Measurements from ENCODE around the gene IRS4.

The IRS4 gene

DNA sequence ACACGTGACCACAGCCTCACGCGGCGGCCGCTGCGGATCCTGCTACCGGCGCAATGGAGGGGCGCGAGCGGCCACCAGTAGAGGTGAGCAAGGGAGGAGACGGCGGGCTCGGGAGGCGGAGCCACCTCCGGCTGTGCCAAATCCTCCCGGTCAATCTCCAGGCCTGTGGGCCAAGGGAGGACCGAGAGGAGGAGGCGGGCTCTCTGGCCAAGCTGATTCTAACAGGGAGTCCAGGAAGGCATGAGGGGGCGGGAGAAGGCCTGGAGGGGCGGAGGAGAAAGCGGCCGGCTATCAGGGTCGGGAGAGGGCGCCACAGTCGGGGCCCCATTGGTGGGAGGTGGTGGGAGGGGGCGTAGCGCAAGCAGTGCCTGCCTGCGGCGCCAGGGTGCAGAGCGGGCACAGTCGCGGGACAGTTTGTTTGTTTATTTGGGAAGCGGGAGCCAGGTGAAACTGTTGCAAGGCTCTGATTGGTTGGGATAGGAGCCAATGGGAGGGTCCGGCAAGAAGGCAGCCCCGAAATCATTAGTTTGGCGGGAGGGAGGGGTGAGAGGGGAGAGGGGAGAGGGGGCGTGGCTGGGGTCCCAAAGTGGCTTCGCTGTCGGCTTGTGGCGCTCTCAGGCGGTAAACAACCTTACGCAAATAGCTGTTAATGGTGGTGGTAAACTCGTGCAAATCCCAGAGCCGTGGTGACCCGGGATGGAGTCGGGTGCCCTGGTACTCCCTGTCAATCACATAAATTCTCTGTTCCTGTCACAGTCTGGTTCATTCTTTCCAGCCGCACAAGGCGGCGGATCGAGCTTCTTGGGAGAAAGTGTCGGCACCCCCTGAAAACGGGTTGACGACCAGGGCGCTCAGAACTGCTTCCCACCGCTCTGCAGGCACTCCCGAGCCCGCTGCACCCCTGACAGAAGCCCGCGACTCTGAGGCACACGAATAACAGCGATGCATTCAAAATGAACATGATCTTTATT lies at the start of gene IRS4:
Gene IRS4 (minus strand): TSS at position 55 of the 971 bp plus-strand sequence.
- no peak for DNase-seq (ENCODE audit: low read depth, low spot score)

DNA sequence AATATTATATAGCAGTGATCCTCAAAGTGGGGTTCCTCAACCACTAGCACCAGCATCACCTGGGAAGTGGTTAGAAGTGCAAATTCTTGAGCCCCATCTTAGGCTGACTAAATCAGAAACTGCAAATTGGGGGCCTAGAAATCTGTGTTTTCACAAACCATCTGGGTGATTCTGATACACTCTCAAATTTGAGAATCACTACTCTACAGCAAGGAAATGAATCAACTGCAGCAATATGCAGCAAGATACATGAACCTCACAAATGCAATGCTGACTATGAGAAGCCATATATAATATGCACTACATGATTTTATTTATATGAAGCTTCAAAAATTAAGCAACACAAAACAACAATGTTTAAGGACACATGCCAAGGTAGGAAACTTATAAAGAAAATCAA lies 36.2 kb upstream of the IRS4 start:
- DNase-seq (ENCODE audit: low read depth, low spot score): no peak

DNA sequence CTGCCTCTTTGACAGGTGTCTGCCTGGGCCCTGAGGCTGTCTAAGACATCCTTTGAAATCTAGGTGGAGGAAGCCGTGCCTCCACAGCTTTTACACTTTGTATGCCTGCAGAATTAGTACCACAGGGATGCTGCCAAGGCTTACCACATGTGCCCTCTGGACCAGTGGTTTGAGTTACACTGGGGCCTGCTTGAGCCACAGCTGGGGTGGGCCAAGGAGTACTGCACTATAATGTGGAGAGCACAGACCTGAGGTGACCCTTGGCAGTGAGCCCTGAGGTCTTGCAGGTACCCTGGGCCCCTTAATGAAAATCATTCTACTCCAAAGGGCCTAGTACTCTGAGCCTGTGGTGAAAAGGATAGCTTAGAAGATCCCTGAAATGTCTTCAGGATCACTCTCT lies 27.2 kb upstream of the IRS4 start:
- DNase-seq (ENCODE audit: low read depth, low spot score): no peak

DNA sequence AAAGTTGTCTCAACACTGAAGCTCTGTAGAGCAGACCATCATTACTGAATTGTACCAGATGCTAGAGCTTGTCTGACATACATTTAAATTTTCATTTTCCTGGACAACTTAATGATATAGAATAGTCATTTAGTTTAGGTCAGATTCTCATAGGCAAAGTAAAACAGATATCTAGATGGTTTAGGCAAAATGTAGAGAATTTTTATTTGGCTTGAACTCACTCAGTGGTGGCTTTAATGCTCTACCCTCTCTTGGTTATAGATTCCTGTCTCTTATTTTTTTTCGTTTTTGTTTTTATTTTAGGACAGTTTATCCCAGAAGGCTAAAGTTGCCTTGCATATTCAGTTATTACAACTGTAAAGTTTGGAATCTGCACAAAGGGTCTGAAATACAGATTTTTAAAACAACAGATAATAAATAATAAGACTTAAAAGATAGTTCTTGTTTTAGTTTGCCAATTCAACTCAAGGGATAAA lies 4.0 kb upstream of the IRS4 start:
- no peak for DNase-seq (ENCODE audit: low read depth, low spot score)

DNA sequence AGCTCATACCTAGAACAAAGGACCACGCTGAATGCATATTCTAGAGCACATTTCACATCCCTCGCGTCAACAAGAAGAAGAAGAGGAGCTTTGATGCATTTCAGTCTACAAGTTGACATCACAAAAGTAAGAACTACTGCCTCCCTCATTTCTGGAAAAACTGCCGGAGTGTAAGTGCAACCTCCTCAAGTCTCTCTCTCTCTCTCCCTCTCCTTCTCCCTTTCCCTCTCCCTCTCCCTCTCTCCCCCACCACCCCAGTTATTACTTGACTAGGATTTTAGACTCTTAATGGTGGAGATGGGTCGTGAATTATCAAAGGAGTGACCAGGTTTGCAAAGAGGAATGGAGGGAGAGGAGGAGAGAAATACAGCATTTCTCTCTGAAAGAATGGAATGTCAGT lies 1.4 kb upstream of the IRS4 start:
- DNase-seq (ENCODE audit: low read depth, low spot score): no peak

DNA sequence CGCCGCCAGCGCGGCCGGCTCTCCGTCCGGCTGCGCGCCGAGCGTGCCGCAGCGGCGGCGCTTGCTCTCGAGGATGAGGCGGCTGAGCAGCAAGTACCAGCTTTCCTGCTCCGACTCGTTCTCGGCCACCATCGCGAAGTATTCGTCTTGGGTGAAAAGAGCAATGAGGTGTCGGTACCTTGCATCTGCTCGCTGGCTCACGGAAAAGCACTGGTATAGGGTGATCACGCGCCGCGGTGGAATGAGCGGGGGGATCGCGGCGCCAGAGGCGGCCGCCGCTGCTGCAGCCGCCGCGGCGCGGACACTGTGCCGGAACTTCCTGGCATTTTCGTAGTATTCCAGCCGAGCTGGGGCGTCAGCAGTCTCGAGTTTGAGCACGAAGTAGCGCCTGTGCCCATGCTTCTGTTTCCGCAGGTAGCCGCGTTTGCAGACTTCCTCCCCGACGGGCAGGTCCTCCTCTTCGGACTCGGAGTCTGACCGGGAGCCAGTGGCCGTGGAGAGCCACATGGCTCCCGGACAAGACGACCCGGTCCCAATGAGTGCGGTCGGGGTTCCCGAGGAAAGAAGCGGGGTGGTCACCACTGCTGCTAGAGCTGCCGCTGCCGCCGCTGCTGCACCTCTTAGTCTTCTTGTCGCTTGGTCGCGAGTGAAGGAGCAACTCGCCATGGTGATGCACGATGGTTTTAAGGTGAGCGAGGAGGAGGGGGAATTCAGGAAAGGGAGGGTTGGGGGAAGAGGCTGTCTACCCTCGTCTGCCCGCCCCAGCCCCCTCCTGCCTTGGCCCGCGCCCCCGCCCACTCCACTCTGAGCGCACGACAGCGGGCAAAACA lies 469 bp downstream of the IRS4 start:
- no peak for DNase-seq (ENCODE audit: low read depth, low spot score)

DNA sequence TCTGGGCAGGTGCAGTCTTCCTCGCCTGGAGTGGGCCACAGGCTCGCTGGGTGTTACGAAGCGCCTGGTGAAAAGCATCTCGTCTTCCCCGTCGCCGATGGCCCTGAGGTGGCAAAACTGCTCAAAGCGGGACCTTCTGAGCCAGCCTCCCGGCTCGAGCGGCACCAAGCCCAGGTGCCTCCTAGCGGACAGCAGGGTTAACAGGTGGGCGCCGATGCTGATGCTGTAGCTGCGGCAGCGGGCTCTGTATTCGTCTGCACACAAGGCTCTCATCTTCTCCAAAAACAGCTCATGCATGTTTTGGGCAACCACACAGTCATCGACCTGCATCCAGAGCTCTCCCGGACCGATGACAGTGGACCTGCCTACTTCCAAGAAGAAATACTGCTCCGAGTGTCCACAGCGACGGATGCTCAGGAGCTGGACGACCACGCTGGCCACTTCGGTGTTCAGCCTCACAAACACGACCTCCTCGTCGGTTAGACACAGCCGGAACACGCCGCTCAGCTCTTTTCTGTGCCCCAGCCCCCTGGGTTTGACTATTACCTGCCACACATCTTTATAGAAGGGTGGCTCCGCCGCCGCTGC lies 1.2 kb downstream of the IRS4 start:
- DNase-seq (ENCODE audit: low read depth, low spot score): no peak

DNA sequence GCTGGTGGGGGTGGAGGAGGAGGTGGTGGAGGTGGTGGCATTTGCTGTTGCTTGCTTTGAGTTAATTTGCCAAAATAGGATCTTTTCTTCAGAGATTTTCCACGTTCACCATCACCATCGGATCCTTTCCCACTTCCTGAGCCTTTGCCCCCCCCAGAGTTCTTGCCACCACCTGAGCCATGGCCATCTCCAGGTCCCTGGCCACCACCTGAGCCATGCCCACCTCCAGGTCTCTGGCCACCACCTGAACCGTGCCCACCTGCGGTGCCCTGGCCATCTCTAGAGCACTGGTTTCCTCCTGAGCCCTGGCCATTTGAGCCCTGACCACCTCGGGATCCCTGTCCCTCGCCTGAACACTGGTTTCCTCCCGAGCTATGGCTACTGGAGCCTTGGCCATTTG lies 1.9 kb downstream of the IRS4 start:
- no peak for DNase-seq (ENCODE audit: low read depth, low spot score)

DNA sequence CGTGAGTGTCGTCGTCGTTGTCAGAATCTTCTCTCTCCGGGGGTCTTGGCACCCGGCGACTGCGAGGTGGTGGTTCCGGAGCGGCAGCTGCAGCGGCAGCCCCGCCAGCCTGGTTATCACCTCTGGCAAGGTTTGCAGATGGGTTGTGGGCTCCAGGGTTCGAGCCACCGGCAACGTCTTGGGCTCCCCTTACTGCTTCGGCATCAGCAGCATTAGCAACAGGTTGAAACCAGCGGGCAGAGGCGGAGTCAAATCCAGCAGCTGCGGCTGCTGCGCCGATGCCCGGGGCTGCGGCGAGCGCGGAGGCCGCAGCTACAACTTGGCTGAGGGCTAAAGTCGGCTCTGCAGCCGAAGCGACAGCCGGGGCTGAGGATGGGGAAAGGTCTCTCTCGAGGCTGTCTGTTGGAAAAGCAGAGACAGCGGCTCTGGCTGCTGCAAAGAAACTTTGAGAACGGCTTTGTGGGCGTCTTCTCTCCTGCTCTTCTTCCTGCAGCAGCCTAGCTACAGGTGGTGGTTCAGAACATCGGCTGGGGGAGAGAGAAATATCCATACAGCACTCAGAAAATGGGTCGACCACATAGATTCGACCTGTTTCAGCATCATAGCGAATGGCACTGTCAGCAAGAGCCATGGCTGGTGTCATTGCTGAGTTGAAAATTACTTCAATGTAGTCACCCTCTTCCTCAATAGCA lies 3.6 kb downstream of the IRS4 start:
- no peak for DNase-seq (ENCODE audit: low read depth, low spot score)

DNA sequence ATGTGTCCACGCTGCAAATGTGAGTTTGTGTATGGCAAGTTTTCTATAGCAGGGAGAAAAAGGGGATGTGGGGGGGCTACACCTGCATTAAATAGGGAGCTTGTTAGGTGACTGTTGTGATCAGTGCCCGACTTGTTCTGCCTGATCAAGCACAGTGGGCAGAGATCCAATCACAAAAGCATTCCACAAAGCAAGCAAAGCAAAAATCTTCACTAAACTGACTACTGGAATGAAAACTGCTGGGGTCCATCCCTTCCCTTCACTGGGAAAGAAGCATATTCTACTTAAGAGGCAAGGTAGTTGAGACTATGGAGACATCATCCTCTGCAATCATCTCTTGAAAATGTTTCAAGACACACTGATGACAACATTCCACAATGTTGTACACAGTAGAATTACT lies 5.2 kb downstream of the IRS4 start:
- DNase-seq (ENCODE audit: low read depth, low spot score): no peak

DNA sequence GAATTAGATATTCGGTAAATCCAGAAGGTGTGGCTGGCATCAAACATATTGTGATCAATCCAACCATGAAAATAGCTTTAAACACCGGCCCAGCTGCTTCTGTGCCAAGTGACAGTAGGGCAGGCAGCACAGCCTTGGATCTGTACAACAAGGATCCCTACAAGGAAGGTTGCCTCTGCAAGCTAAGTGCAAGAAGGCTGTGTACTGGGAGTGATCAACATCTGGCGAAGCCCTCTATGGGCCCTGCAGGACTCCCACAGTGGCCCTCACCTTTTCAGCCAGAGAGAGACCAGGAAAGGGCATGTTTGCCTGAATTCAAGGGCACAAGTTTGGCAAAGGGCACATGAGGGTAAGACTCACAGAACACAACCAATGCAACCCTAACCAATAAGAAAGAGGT lies 9.6 kb downstream of the IRS4 start:
- DNase-seq (ENCODE audit: low read depth, low spot score): no peak

DNA sequence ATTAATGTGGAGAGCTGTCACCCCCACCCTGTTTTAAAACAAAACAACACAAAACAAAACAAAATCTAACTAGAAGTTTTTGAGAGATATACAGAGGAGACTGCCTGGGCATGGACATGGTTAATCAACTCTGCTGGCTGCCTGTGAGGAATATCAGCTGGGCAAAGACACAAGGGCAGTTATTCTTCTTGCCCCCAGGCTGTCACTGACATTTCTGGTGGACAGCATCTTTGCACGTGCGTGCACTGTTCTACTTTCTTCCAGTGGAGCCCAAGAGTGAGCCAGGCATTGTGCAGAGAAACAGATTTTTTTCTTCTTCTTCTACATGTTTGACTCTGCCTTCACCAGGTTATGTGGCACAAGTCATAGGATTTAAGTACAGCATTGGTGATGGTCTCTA lies 13.8 kb downstream of the IRS4 start:
- no peak for DNase-seq (ENCODE audit: low read depth, low spot score)

DNA sequence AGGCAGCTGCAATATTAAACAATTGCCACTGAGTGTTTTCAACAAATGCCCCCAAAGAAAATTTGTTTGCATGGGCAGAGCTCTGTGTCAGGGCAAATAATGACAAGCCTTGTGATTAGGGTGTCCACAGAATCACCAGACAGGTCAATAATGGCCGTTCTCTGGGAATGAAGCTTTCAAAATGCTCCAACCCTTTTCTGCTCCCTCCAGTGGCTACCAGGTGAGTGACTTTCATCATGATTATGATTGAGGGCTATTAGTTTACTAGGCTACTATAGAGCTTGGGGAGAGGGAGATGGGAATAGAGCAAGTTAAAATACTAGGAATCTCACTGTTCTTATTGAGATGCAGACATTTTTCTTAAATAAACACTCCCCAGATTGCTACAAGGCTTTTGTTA lies 23.5 kb downstream of the IRS4 start:
- no peak for DNase-seq (ENCODE audit: low read depth, low spot score)

DNA sequence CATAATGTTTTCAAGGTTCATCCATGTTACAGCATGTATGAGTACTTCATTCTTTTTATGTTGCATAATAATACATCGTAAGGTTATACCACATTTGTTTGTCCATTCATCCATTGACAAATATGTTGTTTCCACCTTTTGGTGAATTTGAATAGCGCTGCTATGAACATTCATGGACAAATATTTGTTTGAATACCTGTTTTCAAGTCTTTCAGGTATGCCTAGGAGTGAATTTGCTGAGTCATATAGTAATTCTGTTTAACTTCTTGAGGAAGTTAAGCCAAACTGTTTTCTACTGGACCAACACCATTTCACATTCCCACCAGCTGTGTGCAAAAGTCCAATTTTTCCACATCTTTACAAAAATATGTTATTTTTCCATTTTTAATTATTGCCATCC lies 31.5 kb downstream of the IRS4 start:
- DNase-seq (ENCODE audit: low read depth, low spot score): no peak

DNA sequence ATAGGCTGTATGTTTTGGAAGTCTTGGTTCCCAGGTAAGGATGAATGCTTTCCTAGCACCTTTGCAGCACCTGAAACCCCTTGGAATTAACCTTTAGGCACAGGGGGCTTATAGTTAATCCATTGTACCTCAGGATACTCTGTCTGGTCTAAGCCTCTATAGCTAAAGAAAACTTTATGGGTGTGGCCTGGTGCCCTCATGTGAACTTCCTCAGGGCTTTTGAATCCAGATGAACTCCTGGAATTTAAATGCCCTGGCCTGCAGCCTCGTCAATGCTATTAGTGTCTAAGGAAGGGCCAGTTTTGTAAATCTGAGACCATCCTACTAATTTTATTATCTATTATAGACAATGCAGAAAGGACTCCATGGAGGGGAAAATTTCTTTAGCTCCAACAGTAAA lies 33.8 kb downstream of the IRS4 start:
- DNase-seq (ENCODE audit: low read depth, low spot score): no peak

DNA sequence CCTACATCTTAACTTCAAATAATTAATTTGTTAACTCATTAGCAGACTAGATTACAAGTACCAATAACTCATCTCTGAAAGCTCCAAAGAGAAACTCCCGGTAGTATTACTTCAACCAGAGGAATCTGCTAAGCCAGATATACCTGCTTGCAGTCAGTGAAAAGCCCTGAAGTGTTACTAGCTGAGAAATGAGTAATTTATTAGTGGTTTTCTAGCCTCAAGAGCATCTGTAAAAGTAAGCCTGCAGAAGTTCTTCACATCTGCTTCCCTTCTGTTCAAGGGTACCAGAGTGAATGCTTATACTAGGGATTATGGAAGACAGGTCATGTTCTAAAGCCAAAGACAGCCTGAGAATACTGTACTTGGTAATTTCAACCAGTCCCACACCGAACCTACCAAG lies 34.7 kb downstream of the IRS4 start:
- no peak for DNase-seq (ENCODE audit: low read depth, low spot score)

DNA sequence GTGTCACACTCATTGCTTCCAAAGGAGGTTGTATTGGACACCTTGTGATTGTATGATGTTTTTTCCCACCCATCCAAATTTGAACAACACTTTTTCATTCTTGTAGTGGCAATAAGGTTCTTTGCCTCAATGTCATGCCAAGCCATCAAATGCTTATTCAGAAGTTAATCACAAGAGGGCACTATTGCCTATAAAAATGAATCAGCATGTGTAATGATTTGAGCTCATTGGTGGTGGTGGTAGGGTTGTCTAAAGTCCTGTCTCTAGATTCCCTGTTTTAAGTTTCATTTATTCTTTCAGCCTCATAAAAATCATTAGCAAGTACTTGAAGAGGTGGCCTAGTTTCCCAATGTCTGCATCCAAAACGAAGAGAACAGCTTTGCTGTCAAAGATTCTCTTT lies 37.0 kb downstream of the IRS4 start:
- DNase-seq (ENCODE audit: low read depth, low spot score): no peak

DNA sequence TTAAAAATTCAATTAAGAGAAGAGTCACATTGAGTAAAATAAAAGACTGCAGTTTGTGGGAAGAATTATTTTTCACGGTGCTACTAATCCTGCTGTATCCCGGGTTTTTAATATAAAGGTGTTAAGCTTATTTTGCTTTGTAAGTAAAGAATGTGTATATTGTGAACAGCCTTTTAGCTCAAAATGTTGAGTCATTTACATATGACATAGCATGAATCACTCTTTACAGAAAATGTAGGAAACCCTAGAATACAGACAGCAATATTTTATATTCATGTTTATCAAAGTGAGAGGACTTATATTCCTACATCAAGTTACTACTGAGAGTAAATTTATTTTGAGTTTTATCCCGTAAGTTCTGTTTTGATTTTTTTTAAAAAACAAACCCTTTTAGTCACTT lies 39.7 kb downstream of the IRS4 start:
- DNase-seq (ENCODE audit: low read depth, low spot score): no peak

All from activated CD4-positive, CD25-positive, alpha-beta regulatory T cell treated with anti-CD3 and anti-CD28 coated beads, Interleukin-2, amount 50 U/mL, for 16 hours (primary cell).